K562 (cell line): ENCODE data around the gene DIPK1B. TPM values are rescaled to one million over a fixed set of nuclear protein-coding genes. Genes with fewer than 3 reads are reported as not detected.

Experiments used
- ATAC-seq: fragments of 200-7000 bp; cut with Tn5 transposase; 3 replicates; pipeline ENCODE4 v1.9.1; 2020; ENCODE audit warnings: moderate library complexity
- BruUV-seq: library from RNA; stranded (reverse); fragments of 400-500 nt; replicated peaks from 2 replicates; lab custom pipeline; 2021; lab: Mats Ljungman, UMichigan
- CTCF ChIA-PET: fragments of 300-600 bp; formaldehyde crosslinking; extraction: SDS; loops from one replicate; lab custom pipeline; 2021; ENCODE audit warnings: low intra/inter-chr PET ratio; lab: Yijun Ruan, JAX
- POLR2A ChIA-PET: fragments of 300-600, 350-650 bp; sonication (Branson Sonifier 250); formaldehyde crosslinking; extraction: SDS; loops from one replicate; lab custom pipeline; 2021; ENCODE audit warnings: antibody characterized with exemption, inconsistent platforms; lab: Yijun Ruan, JAX
- DNase-seq, 4 experiments: peaks; one replicate each; pipeline versions ENCODE4 v3.0.0 to v3.0.0-alpha.2; 2011 to 2018; ENCODE audit warnings: low spot score in 3 of 4, mixed read lengths in 3 of 4; ENCODE audit errors: extremely low read depth in 1 of 4
- FAIRE-seq: peaks from 2 replicates; lab custom pipeline; 2011; peaks lifted over from hg19 to GRCh38; lab: Jason Lieb, UNC
- H2AFZ ChIP-seq: 2 replicates; pipeline ENCODE4 v1.6.0; 2011; ENCODE audit warnings: low read depth, low read length, control low read depth, inconsistent platforms
- H3K27ac ChIP-seq: fragments of 200-600 bp; 3 replicates; pipeline ENCODE4 v1.8.0; 2011; ENCODE audit warnings: low read depth, mild to moderate bottlenecking, control low read depth, inconsistent platforms, low read length, moderate library complexity, mixed read lengths; ENCODE audit errors: extremely low read depth
- H3K27me3 ChIP-seq, 2 experiments: fragments of 300-600 bp in 1 of 2; 2 replicates in 1 of 2; 3 replicates in 1 of 2; pipeline versions ENCODE4 v1.6.0 to v1.8.0; 2011; ENCODE audit warnings: inconsistent platforms in 2 of 2, low read length in 2 of 2, mild to moderate bottlenecking in 1 of 2, mixed read lengths in 1 of 2, moderate library complexity in 1 of 2; ENCODE audit not compliant: control insufficient read depth in 2 of 2, insufficient read depth in 2 of 2
- H3K36me3 ChIP-seq: fragments of 300-600 bp; 3 replicates; pipeline ENCODE4 v1.8.0; 2011; ENCODE audit warnings: mild to moderate bottlenecking, low read length, inconsistent platforms; ENCODE audit not compliant: control insufficient read depth, insufficient read depth
- H3K4me1 ChIP-seq, 2 experiments: fragments of 200-600 bp in 1 of 2; replicated peaks in 1 of 2; 2 replicates in 1 of 2; 3 replicates in 1 of 2; pipeline versions ENCODE4 v1.5.1 to v1.8.0; 2011; ENCODE audit warnings: inconsistent platforms in 2 of 2, low read length in 2 of 2, mild to moderate bottlenecking in 1 of 2, mixed read lengths in 1 of 2, moderate library complexity in 1 of 2; ENCODE audit not compliant: control insufficient read depth in 2 of 2, insufficient read depth in 2 of 2
- H3K4me2 ChIP-seq: 2 replicates; pipeline ENCODE4 v1.6.1; 2011; ENCODE audit warnings: low read length, control low read depth, inconsistent platforms, mixed read lengths; ENCODE audit not compliant: insufficient read depth
- H3K4me3 ChIP-seq: fragments of 200-600 bp; sonication (generic), shearing (Covaris generic); 2 replicates; pipeline ENCODE4 v1.5.1; 2016; ENCODE audit warnings: control low read depth, inconsistent platforms
- H3K79me2 ChIP-seq: fragments of 200-600 bp; 3 replicates; pipeline ENCODE4 v1.8.0; 2011; ENCODE audit warnings: low read length, inconsistent platforms; ENCODE audit not compliant: control insufficient read depth, insufficient read depth
- H3K9ac ChIP-seq, 2 experiments: 2 replicates each; pipeline versions ENCODE4 v1.6.0 to v1.6.1; 2011; ENCODE audit warnings: low read depth in 2 of 2, low read length in 2 of 2, control low read depth in 1 of 2, inconsistent platforms in 1 of 2, mild to moderate bottlenecking in 1 of 2, mixed read lengths in 1 of 2; ENCODE audit not compliant: insufficient read depth in 1 of 2
- H3K9me1 ChIP-seq: one replicate; pipeline ENCODE4 v1.6.0; 2011; ENCODE audit warnings: inconsistent platforms, mild to moderate bottlenecking, low read length, moderate library complexity; ENCODE audit not compliant: control insufficient read depth, insufficient read depth
- H3K9me3 ChIP-seq: replicated peaks from 2 replicates; pipeline ENCODE4 v1.5.1; 2011; ENCODE audit warnings: low read depth, low read length, inconsistent platforms; ENCODE audit not compliant: control insufficient read depth, insufficient read depth
- H4K20me1 ChIP-seq: replicated peaks from 2 replicates; pipeline ENCODE4 v1.6.1; 2011; ENCODE audit warnings: low read length, inconsistent platforms, mixed read lengths; ENCODE audit not compliant: control insufficient read depth, insufficient read depth
- CREBBP ChIP-seq: IDR thresholded peaks from one replicate; pipeline ENCODE4 v1.6.1; 2012; ENCODE audit warnings: low read depth, mild to moderate bottlenecking, control low read depth, inconsistent platforms, low read length
- CTCF ChIP-seq, 3 experiments: IDR thresholded peaks in 2 of 3; conservative IDR thresholded peaks in 1 of 3; 2 replicates each; pipeline ENCODE4 v1.5.1; 2011 to 2012; ENCODE audit warnings: low read length in 3 of 3, mild to moderate bottlenecking in 3 of 3, control low read depth in 2 of 3, improper control_type of control experiment in 1 of 3, inconsistent platforms in 1 of 3, low read depth in 1 of 3, mixed read lengths in 1 of 3, moderate library complexity in 1 of 3; ENCODE audit not compliant: insufficient read depth in 2 of 3
- MECOM ChIP-seq: fragments of 250-450 bp; sonication (Bioruptor Pico); IDR thresholded peaks from 2 replicates; pipeline ENCODE4 v1.8.0; 2022; ENCODE audit warnings: inconsistent platforms
- SMARCB1 ChIP-seq: IDR thresholded peaks from 2 replicates; pipeline ENCODE4 v1.6.1; 2011; ENCODE audit warnings: improper control_type of control experiment, low read depth; ENCODE audit not compliant: insufficient read length
- TEAD2 ChIP-seq: fragments of 450-650 bp; IDR thresholded peaks from 2 replicates; pipeline ENCODE4 v1.6.1; 2016; ENCODE audit warnings: missing genetic modification characterization, control low read depth, missing compliant biosample characterization
- TOE1 ChIP-seq, 2 experiments: fragments of 450-650 bp in 1 of 2; sonication (generic) in 1 of 2; formaldehyde crosslinking in 1 of 2; IDR thresholded peaks; 2 replicates each; pipeline versions ENCODE4 v1.7.1 to v1.8.0; 2016 to 2022; ENCODE audit warnings: borderline replicate concordance in 2 of 2, mild to moderate bottlenecking in 2 of 2, antibody characterized with exemption in 1 of 2, inconsistent platforms in 1 of 2, low read depth in 1 of 2, missing genetic modification reagents in 1 of 2, moderate library complexity in 1 of 2
- ZNF584 ChIP-seq: fragments of 200-800 bp; sonication (Bioruptor generic); IDR thresholded peaks from 2 replicates; pipeline ENCODE4 v1.6.1; 2016; ENCODE audit warnings: low read depth, mild to moderate bottlenecking, missing genetic modification characterization, missing compliant biosample characterization
- ZNF780A ChIP-seq: fragments of 250-450 bp; sonication (Bioruptor Pico); IDR thresholded peaks from 2 replicates; pipeline ENCODE4 v1.5.0; 2021; ENCODE audit warnings: mild to moderate bottlenecking
- WGBS: fragments of 100-300 bp; shearing (Covaris generic); methylation state at CpG from one replicate; pipeline ENCODE4 v1.1.6; 2016; ENCODE audit warnings: low coverage, mixed read lengths; ENCODE audit not compliant: insufficient coverage; ENCODE audit errors: missing lambda C conversion rate; 5-methylcytosine and 5-hydroxymethylcytosine counted together
- in situ Hi-C: fragments of 300-500 bp; cut with MboI; formaldehyde crosslinking; loops from 4 replicates; pipeline ENCODE4 v1.15.0; 2018; ENCODE audit warnings: inconsistent platforms, mixed read lengths
- intact Hi-C: fragments of 100-400 bp; cut with micrococcal nuclease; formaldehyde crosslinking; loops from 2 replicates; pipeline ENCODE4 v1.14.2; 2022
- polyA plus RNA-seq, 8 experiments: library from polyadenylated mRNA; depleted of rRNA in 4 of 8; stranded (reverse) in 5 of 8; unstranded in 3 of 8; fragments of >200 nt; fragmentation: Nextera tagmentation in 2 of 8; fragmentation: Illumina TruSeq in 1 of 8; extraction: Ambion mirVana in 2 of 8; extraction: Trizol in 1 of 8; gene quantifications; 2 replicates each; pipeline versions ENCODE4 v1.2.1 to v1.2.3, GENCODE V29; 2011 to 2014; ENCODE audit warnings: inconsistent platforms in 1 of 8, missing spikeins in 1 of 8
- total RNA-seq, 7 experiments: library from RNA; depleted of rRNA in 6 of 7; stranded (reverse); fragments of >200 nt in 6 of 7; fragmentation: Illumina TruSeq in 2 of 7; extraction: Trizol in 2 of 7; gene quantifications; 2 replicates each; pipeline versions ENCODE4 v1.2.1 to v1.2.3, GENCODE V29; 2011 to 2021; ENCODE audit warnings: low replicate concordance in 1 of 7

Gene DIPK1B
- total and polyA plus RNA-seq, 9 of the 15 experiments (the other 6 are each of a cell fraction or from before 2014, with no cell fraction given) = 0.08 to 22.3 (median 5.9) TPM

GRCh38 chr9:136754059-136754572 lies 41.7 kb downstream of the DIPK1B start:
- WGBS = 46% methylated on average over 7 of the region's 17 CpGs
- POLR2A ChIA-PET = interaction anchor here (0.8 kb wide), 1 partner anchor 28 kb away, joined by 3 read pairs; no protein-coding TSS in a partner anchor
- no TSS peak for BruUV-seq

More at GRCh38 chr9:136754059-136754572, 41.7 kb downstream of the DIPK1B start:
- Histone ChIP-seq H4K20me1 (no peaks in the 10 kb centered on the region), H3K9ac (no peak overlapping the region), H3K9me3 (peaks cover 13% of the 10 kb centered on the region), H3K36me3 (no peaks in the 10 kb centered on the region), H3K4me3 (no peak overlapping the region), H3K27me3 (no peaks in the 10 kb centered on the region), H3K27ac (no peak overlapping the region), H2AFZ (no peak overlapping the region), H3K4me1 (peaks cover 0 to 44% of the 10 kb centered on the region in 2 experiments; a peak in 3 of 5 replicates), H3K4me2 (no peak overlapping the region)
- intact Hi-C loops = no loop called here
- FAIRE-seq = no peak
- ATAC-seq = no peak
- TF ChIP-seq CTCF (IDR thresholded peaks at IDR 0.05 in 2 of 3, conservative IDR thresholded peaks at IDR 0.05 in 1 of 3; ENCODE audit: insufficient read depth in 2 of 3, low read depth in 1 of 3, low read length in 3 of 3) = no peak
- no peak for TF ChIP-seq CREBBP
- no peak for TF ChIP-seq MECOM (CRISPR knock-in tag)
- TF ChIP-seq ZNF780A (CRISPR knock-in tag) = no peak
- no peak for TF ChIP-seq TEAD2 (tag)
- no peak for TF ChIP-seq TOE1 (IDR thresholded peaks at IDR 0.05; ENCODE audit: borderline replicate concordance)
- no peak for TF ChIP-seq TOE1 (CRISPR knock-in tag; IDR thresholded peaks at IDR 0.05; ENCODE audit: borderline replicate concordance, low read depth)
- no peak for TF ChIP-seq ZNF584 (CRISPR knock-in tag)
- no peak for TF ChIP-seq SMARCB1
- TF ChIP-seq, all 486 proteins: peak for 0
- no peaks in the 10 kb centered on the region for H3K9me1 ChIP-seq
- CTCF ChIA-PET = no interaction called here
- DNase-seq = no peak
- in situ Hi-C loops = no loop called here
- H3K79me2 ChIP-seq = no peaks in the 10 kb centered on the region
